PFSK-1 (cell line): ENCODE data around the gene FYN.

ENCODE experiments used
- FOXP2 ChIP-seq: optimal IDR thresholded peaks from 2 replicates; pipeline ENCODE3; 2011; ENCODE audit warnings: borderline replicate concordance, control low read depth, inconsistent platforms; ENCODE audit not compliant: insufficient read depth; ENCODE audit errors: extremely low read length, extremely low read depth
- POLR2AphosphoS5 ChIP-seq: IDR thresholded peaks from 2 replicates; pipeline ENCODE4 v1.6.1; 2012; ENCODE audit warnings: low read depth, mild to moderate bottlenecking, control low read depth, low read length, moderate library complexity
- REST ChIP-seq, 2 experiments: IDR thresholded peaks; 2 replicates each; pipeline versions ENCODE4 v1.6.1 to v1.8.0; 2011 to 2012; ENCODE audit warnings: low read depth in 2 of 2, low read length in 2 of 2, control low read depth in 1 of 2, inconsistent platforms in 1 of 2, mild to moderate bottlenecking in 1 of 2, moderate library complexity in 1 of 2; ENCODE audit not compliant: insufficient read depth in 1 of 2
- SIN3A ChIP-seq: IDR thresholded peaks from 2 replicates; pipeline ENCODE4 v1.6.1; 2012; ENCODE audit warnings: mild to moderate bottlenecking, low read length, moderate library complexity, borderline replicate concordance; ENCODE audit not compliant: insufficient read depth
- TAF1 ChIP-seq: IDR thresholded peaks from 2 replicates; pipeline ENCODE4 v1.6.1; 2012; ENCODE audit warnings: low read length, control low read depth, borderline replicate concordance; ENCODE audit not compliant: insufficient read depth

GRCh38 chr6:111852725-111853124, 20.5 kb downstream of the FYN start:
- TF ChIP-seq POLR2AphosphoS5 (no peak), FOXP2 (no peak), REST (IDR thresholded peaks at IDR 0.05; ENCODE audit: insufficient read depth in 1 of 2, low read depth in 2 of 2, low read length in 2 of 2) (no peak), TAF1 (no peak), SIN3A (no peak)
